Osteocyte (in vitro differentiated cells): ENCODE data around the gene SPDYE2B. TPM values are rescaled to one million over a fixed set of nuclear protein-coding genes. Genes with fewer than 3 reads are reported as not detected.
"Not testable (repeated sequence)": the region's sequence is repeated elsewhere in the genome, so short reads cannot be mapped to it uniquely, and the experiment has no call there.

Experiments
- DNase-seq: peaks from one replicate; pipeline ENCODE4 v3.0.0; 2021; ENCODE audit warnings: mixed read lengths; ENCODE audit not compliant: unreplicated experiment; ENCODE audit errors: extremely low spot score
- H3K27ac Mint-ChIP-seq: one replicate; pipeline ENCODE4 v1.8.0; 2021; ENCODE audit warnings: mild to moderate bottlenecking, mixed read lengths; ENCODE audit not compliant: unreplicated experiment
- H3K27me3 Mint-ChIP-seq: one replicate; pipeline ENCODE4 v1.8.0; 2021; ENCODE audit warnings: mixed read lengths; ENCODE audit not compliant: unreplicated experiment
- H3K36me3 Mint-ChIP-seq: one replicate; pipeline ENCODE4 v1.8.0; 2021; ENCODE audit warnings: mixed read lengths; ENCODE audit not compliant: unreplicated experiment
- H3K4me1 Mint-ChIP-seq: one replicate; pipeline ENCODE4 v1.8.0; 2021; ENCODE audit warnings: mixed read lengths; ENCODE audit not compliant: unreplicated experiment
- H3K4me3 Mint-ChIP-seq: one replicate; pipeline ENCODE4 v1.8.0; 2021; ENCODE audit warnings: mild to moderate bottlenecking, moderate library complexity, mixed read lengths; ENCODE audit not compliant: unreplicated experiment
- H3K9me3 Mint-ChIP-seq: one replicate; pipeline ENCODE4 v1.8.0; 2021; ENCODE audit warnings: mixed read lengths; ENCODE audit not compliant: unreplicated experiment
- total RNA-seq: library from RNA; stranded (reverse); gene quantifications from 2 replicates; pipeline ENCODE4 v1.2.1, GENCODE V29; 2021

SPDYE2B gene
- total RNA-seq, 1 donor from 2014 or later = not detected

DNA sequence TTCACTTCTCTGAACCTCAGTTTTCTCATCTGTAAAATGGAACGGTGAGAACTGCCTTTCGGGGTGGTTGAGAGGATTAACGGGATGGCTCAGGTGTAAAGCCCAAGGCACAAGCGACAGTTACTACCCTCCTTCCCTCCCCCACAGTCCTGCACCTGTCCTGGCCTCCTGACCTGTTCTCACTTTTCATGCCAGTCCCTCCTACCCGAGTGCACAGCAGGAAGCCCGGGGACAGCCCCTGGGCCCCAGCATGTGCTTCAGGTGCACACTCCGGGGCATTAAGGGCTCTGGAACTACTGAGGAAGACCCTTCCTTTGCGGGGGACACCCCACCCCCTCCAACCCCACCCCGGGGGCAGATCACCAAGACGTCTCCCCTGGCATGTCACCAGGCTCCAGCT is 34.2 kb upstream of the SPDYE2B start:
- H3K4me1 Mint-ChIP-seq, H3K36me3 Mint-ChIP-seq, H3K9me3 Mint-ChIP-seq, H3K4me3 Mint-ChIP-seq, H3K27me3 Mint-ChIP-seq, DNase-seq, H3K27ac Mint-ChIP-seq: not testable (repeated sequence)

- not testable (repeated sequence) for H3K4me3 Mint-ChIP-seq
Measured at GRCh38 chr7:102616507-102617125, 33.5 kb upstream of the SPDYE2B start, which contains the start of gene RASA4. TSS of gene RASA4 (minus strand) at chr7:102616756. CDS start at chr7:102616689, 67 bp downstream.

DNA sequence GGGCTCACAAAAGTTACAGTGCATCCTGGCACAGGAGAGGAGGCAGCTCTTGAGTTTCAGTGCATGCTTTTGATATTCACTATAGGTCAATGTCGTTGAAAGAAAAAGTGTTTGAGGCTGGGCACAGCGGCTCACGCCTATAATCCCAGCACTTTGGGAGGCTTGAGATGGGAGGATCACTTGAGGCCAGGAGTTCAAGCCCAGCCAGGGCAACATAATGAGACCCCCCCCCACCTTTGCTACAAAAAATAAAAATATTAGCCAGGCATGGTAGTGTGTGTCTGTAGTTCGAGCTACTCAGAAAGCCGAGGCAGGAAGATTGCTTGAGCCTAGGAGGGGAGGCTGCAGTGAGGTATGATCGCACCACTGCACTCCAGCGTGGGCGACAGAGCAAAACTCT is 32.0 kb upstream of the SPDYE2B start:
- not testable (repeated sequence) for H3K27me3 Mint-ChIP-seq, H3K4me3 Mint-ChIP-seq, H3K36me3 Mint-ChIP-seq, H3K9me3 Mint-ChIP-seq, H3K27ac Mint-ChIP-seq, H3K4me1 Mint-ChIP-seq, DNase-seq

More at GRCh38 chr7:102616507-102617125, 33.5 kb upstream of the SPDYE2B start, which contains the start of gene RASA4:
- H3K27ac Mint-ChIP-seq, H3K27me3 Mint-ChIP-seq, H3K36me3 Mint-ChIP-seq, H3K4me1 Mint-ChIP-seq, H3K9me3 Mint-ChIP-seq: not testable (repeated sequence)
- peak; percentile 83 for DNase-seq

GRCh38 chr7:102627271-102627904 is 22.7 kb upstream of the SPDYE2B start:
- H3K4me3 Mint-ChIP-seq, H3K36me3 Mint-ChIP-seq, H3K9me3 Mint-ChIP-seq, H3K27ac Mint-ChIP-seq, H3K27me3 Mint-ChIP-seq, H3K4me1 Mint-ChIP-seq, DNase-seq: not testable (repeated sequence)

DNA sequence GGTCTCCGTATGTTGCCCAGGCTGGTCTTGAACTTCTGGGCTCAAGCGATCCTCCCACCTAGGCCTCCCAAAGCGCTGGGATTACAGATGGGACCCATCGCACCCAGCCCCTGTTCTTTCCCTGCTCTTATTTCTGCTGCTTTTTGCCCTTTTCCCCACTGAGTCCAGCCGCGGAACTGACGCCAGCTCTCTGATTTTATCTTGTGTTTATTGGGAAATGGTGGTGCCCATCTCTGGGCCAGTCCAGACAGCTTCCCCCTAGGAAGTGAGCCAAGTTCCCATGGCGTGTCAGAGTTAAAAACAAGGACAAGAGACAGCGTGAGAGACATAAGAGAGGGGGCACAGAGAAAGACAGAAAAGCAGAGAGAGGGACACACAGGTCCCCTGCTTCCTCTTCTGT is 19.5 kb upstream of the SPDYE2B start:
- not testable (repeated sequence) for DNase-seq, H3K36me3 Mint-ChIP-seq, H3K9me3 Mint-ChIP-seq, H3K4me1 Mint-ChIP-seq, H3K27ac Mint-ChIP-seq, H3K27me3 Mint-ChIP-seq, H3K4me3 Mint-ChIP-seq

- not testable (repeated sequence) for H3K36me3 Mint-ChIP-seq, H3K4me3 Mint-ChIP-seq, H3K4me1 Mint-ChIP-seq, H3K27me3 Mint-ChIP-seq, DNase-seq, H3K9me3 Mint-ChIP-seq, H3K27ac Mint-ChIP-seq
Measured at GRCh38 chr7:102634299-102634698, 15.8 kb upstream of the SPDYE2B start.

DNA sequence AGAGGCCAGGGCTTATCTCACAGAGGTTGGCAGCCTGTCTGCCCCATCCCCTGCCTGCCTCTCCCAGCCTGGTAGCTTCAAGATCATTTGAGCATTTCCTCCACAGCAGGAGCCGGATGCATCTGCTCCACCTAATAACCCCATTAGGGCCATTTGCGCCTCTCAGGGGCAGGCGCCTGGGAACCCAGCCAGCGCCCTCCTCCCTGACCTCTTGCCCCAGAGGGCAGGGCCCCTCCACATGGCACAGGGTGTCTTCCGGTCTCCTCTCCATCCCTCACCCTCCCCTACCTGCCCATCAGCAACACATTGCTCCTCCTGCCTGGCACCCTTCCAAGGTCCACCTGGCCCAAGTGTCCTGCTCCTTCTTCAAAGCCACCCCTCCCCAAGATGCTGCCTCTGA is 14.8 kb upstream of the SPDYE2B start:
- H3K9me3 Mint-ChIP-seq, H3K4me3 Mint-ChIP-seq, H3K27ac Mint-ChIP-seq, H3K4me1 Mint-ChIP-seq, H3K27me3 Mint-ChIP-seq, DNase-seq, H3K36me3 Mint-ChIP-seq: not testable (repeated sequence)

- not testable (repeated sequence) for DNase-seq, H3K27ac Mint-ChIP-seq, H3K9me3 Mint-ChIP-seq, H3K4me3 Mint-ChIP-seq, H3K36me3 Mint-ChIP-seq, H3K27me3 Mint-ChIP-seq, H3K4me1 Mint-ChIP-seq
Measured at GRCh38 chr7:102636956-102637355, 13.2 kb upstream of the SPDYE2B start.

GRCh38 chr7:102638848-102639247 is 11.3 kb upstream of the SPDYE2B start:
- DNase-seq = peak; percentile 73
- not testable (repeated sequence) for H3K27ac Mint-ChIP-seq, H3K36me3 Mint-ChIP-seq, H3K9me3 Mint-ChIP-seq, H3K27me3 Mint-ChIP-seq, H3K4me1 Mint-ChIP-seq, H3K4me3 Mint-ChIP-seq

GRCh38 chr7:102642691-102643090 is 7.4 kb upstream of the SPDYE2B start, which contains the start of gene UPK3BL1:
TSS of gene UPK3BL1 (minus strand) at chr7:102642791. CDS start at chr7:102642741, 50 bp downstream.
- H3K4me1 Mint-ChIP-seq, DNase-seq, H3K36me3 Mint-ChIP-seq, H3K9me3 Mint-ChIP-seq, H3K4me3 Mint-ChIP-seq, H3K27me3 Mint-ChIP-seq, H3K27ac Mint-ChIP-seq: not testable (repeated sequence)

- H3K4me3 Mint-ChIP-seq, DNase-seq, H3K27ac Mint-ChIP-seq, H3K36me3 Mint-ChIP-seq, H3K27me3 Mint-ChIP-seq, H3K4me1 Mint-ChIP-seq, H3K9me3 Mint-ChIP-seq: not testable (repeated sequence)
Measured at GRCh38 chr7:102643404-102643803, 6.7 kb upstream of the SPDYE2B start.

DNA sequence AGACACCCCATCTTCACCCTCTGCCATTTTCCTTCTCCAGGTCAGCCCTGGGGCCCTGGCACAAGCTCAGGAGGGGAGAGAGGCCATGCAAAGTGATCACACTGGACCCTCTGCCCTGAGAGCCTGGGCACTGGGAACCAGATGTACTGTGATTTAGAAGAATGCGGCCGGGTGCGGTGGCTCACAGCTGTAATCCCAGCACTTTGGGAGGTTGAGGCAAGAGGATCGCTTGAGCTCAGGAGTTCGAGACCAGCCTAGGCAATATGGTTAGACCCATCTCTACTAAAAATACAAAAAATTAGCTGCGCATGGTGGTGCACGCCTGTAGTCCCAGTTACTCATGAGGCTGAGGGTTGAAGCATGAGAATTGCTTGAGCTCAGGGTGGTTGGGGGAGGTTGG is 2.3 kb upstream of the SPDYE2B start:
- not testable (repeated sequence) for H3K36me3 Mint-ChIP-seq, H3K9me3 Mint-ChIP-seq, H3K4me1 Mint-ChIP-seq, H3K27ac Mint-ChIP-seq, DNase-seq, H3K27me3 Mint-ChIP-seq, H3K4me3 Mint-ChIP-seq
